Activated naive CD8-positive, alpha-beta T cell treated with anti-CD3 and anti-CD28 coated beads for 36 hours (primary cell): Measurements from ENCODE around the gene DBR1. TPM values are rescaled to one million over a fixed set of nuclear protein-coding genes. Genes with fewer than 3 reads are reported as not detected.

ENCODE experiments used
- DNase-seq: peaks from one replicate; pipeline ENCODE4 v3.0.0; 2021
- H3K27ac Mint-ChIP-seq: one replicate; pipeline ENCODE4 v1.8.0; 2022; ENCODE audit warnings: mild to moderate bottlenecking, moderate library complexity, mixed read lengths
- H3K27me3 Mint-ChIP-seq: one replicate; pipeline ENCODE4 v1.8.0; 2022; ENCODE audit warnings: mild to moderate bottlenecking, mixed read lengths
- H3K36me3 Mint-ChIP-seq: one replicate; pipeline ENCODE4 v1.8.0; 2021; ENCODE audit warnings: mild to moderate bottlenecking, mixed read lengths
- H3K4me1 Mint-ChIP-seq: one replicate; pipeline ENCODE4 v1.8.0; 2021; ENCODE audit warnings: mixed read lengths
- H3K4me3 Mint-ChIP-seq: one replicate; pipeline ENCODE4 v1.8.0; 2022; ENCODE audit warnings: mild to moderate bottlenecking, moderate library complexity, mixed read lengths
- H3K9me3 Mint-ChIP-seq: one replicate; pipeline ENCODE4 v1.8.0; 2022; ENCODE audit warnings: mixed read lengths
- total RNA-seq, 2 experiments: library from RNA; stranded (reverse); gene quantifications; one replicate each; pipeline ENCODE4 v1.2.3, GENCODE V29; 2021

DBR1 gene
- 10 to 100 TPM; 28.1 to 32.7 TPM for total RNA-seq

GRCh38 chr3:138174421-138175131, at the start of gene DBR1:
TSS of gene DBR1 (minus strand) at chr3:138174921. CDS start at chr3:138174795, 126 bp downstream.
- peak within 1 kb of the TSS; percentile 98 for H3K27ac Mint-ChIP-seq
- H3K4me1 Mint-ChIP-seq: peaks cover 28% of the 10 kb centered on the region
- H3K4me3 Mint-ChIP-seq: peak within 1 kb of the TSS; percentile 95
- DNase-seq: peak; percentile 73
- peaks cover 2% of the 10 kb centered on the region for H3K9me3 Mint-ChIP-seq
- peaks cover 24% of the 10 kb centered on the region for H3K36me3 Mint-ChIP-seq
- no peaks in the 10 kb centered on the region for H3K27me3 Mint-ChIP-seq

GRCh38 chr3:138222942-138223287, 48.2 kb upstream of the DBR1 start:
- H3K9me3 Mint-ChIP-seq: no peaks in the 10 kb centered on the region
- H3K27me3 Mint-ChIP-seq: no peaks in the 10 kb centered on the region
- peak overlapping the region; percentile 58 for H3K27ac Mint-ChIP-seq
- no peak overlapping the region for H3K4me3 Mint-ChIP-seq
- H3K36me3 Mint-ChIP-seq: peaks cover 42% of the 10 kb centered on the region
- H3K4me1 Mint-ChIP-seq: peaks cover 40% of the 10 kb centered on the region
- DNase-seq: no peak

GRCh38 chr3:138222131-138222941, 47.6 kb upstream of the DBR1 start:
- H3K36me3 Mint-ChIP-seq: peaks cover 40% of the 10 kb centered on the region
- H3K4me1 Mint-ChIP-seq: peaks cover 44% of the 10 kb centered on the region
- H3K4me3 Mint-ChIP-seq: no peak overlapping the region
- H3K9me3 Mint-ChIP-seq: no peaks in the 10 kb centered on the region
- no peak for DNase-seq
- H3K27me3 Mint-ChIP-seq: no peaks in the 10 kb centered on the region
- H3K27ac Mint-ChIP-seq: peak overlapping the region; percentile 58

- Mint-ChIP-seq H3K4me1 (peaks cover 44% of the 10 kb centered on the region), H3K4me3 (no peak overlapping the region), H3K27me3 (no peaks in the 10 kb centered on the region), H3K36me3 (peaks cover 34% of the 10 kb centered on the region), H3K9me3 (no peaks in the 10 kb centered on the region), H3K27ac (no peak overlapping the region)
- DNase-seq: no peak
Measured at GRCh38 chr3:138220788-138221187, 46.1 kb upstream of the DBR1 start.

- DNase-seq: no peak
- Mint-ChIP-seq H3K27me3 (no peaks in the 10 kb centered on the region), H3K27ac (no peak overlapping the region), H3K4me1 (peaks cover 42% of the 10 kb centered on the region), H3K4me3 (no peak overlapping the region), H3K9me3 (no peaks in the 10 kb centered on the region), H3K36me3 (peaks cover 29% of the 10 kb centered on the region)
Measured at GRCh38 chr3:138220242-138220641, 45.5 kb upstream of the DBR1 start.

DNA sequence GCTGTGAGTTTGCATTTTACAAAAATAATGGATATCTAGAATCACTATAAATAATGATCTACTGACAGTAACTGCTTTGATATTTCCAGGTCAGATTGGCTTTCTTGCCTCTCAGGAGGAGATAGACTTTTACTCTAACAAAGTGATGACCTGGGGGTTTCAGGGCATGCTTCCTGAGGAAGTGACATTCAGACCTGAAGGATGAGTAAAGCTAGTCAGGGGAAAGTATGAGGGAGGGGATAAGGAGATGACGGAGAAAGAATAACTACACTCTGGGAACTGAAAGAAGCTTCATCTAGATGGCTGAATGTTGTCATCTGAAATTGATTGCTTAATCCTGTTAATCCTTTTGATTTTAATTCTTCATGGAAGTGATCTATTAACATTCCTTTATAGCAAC, 44.5 kb upstream of the DBR1 start:
- peak overlapping the region; percentile 68 for H3K27ac Mint-ChIP-seq
- DNase-seq: no peak
- no peak overlapping the region for H3K4me3 Mint-ChIP-seq
- peaks cover 42% of the 10 kb centered on the region for H3K4me1 Mint-ChIP-seq
- no peaks in the 10 kb centered on the region for H3K27me3 Mint-ChIP-seq
- H3K36me3 Mint-ChIP-seq: peaks cover 24% of the 10 kb centered on the region
- H3K9me3 Mint-ChIP-seq: no peaks in the 10 kb centered on the region

DNA sequence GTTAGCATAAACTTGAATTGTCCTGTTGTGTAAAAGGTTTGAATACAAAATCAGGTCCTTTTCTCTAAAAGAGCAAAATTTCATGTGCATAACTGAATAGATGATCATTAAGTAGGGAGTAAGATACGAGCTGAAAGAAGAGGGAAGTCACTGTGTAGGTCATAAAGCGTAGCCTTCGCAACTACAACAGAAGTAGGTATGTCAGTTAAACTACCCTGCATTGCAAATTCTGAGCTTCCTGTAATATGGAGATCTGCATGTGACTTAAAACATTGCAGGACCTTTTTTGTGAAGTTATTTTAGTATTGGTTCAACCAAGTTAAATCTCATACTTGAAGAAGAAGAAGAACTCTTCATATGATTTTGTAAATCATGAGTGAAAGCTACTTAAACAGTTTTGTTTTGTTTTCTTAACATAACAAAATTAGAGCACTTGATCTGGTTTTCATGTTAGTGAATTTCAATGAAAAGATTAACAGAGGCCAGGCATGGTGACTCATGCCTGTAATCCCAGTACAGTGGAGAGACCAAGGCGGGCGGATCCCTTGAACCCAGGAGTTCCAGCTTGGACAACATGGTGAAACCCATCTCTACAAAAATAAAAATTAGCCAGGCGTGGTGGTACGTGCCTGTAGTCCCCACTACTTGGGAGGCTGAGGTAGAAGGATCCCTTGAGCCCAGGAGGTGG, 38.8 kb upstream of the DBR1 start:
- Mint-ChIP-seq H3K36me3 (peaks cover 18% of the 10 kb centered on the region), H3K4me3 (no peak overlapping the region), H3K27me3 (no peaks in the 10 kb centered on the region), H3K9me3 (no peaks in the 10 kb centered on the region), H3K27ac (no peak overlapping the region), H3K4me1 (peaks cover 20% of the 10 kb centered on the region)
- DNase-seq: no peak

- Mint-ChIP-seq H3K27ac (no peak overlapping the region), H3K36me3 (peaks cover 30% of the 10 kb centered on the region), H3K4me1 (peaks cover 18% of the 10 kb centered on the region), H3K27me3 (no peaks in the 10 kb centered on the region), H3K9me3 (peaks cover 4% of the 10 kb centered on the region), H3K4me3 (no peak overlapping the region)
- no peak for DNase-seq
Measured at GRCh38 chr3:138210528-138210927, 35.8 kb upstream of the DBR1 start.

GRCh38 chr3:138206196-138206595, 31.5 kb upstream of the DBR1 start:
- DNase-seq: no peak
- peaks cover 4% of the 10 kb centered on the region for H3K9me3 Mint-ChIP-seq
- H3K4me1 Mint-ChIP-seq: peaks cover 28% of the 10 kb centered on the region
- H3K27ac Mint-ChIP-seq: no peak overlapping the region
- H3K36me3 Mint-ChIP-seq: peaks cover 38% of the 10 kb centered on the region
- no peaks in the 10 kb centered on the region for H3K27me3 Mint-ChIP-seq
- H3K4me3 Mint-ChIP-seq: no peak overlapping the region

DNA sequence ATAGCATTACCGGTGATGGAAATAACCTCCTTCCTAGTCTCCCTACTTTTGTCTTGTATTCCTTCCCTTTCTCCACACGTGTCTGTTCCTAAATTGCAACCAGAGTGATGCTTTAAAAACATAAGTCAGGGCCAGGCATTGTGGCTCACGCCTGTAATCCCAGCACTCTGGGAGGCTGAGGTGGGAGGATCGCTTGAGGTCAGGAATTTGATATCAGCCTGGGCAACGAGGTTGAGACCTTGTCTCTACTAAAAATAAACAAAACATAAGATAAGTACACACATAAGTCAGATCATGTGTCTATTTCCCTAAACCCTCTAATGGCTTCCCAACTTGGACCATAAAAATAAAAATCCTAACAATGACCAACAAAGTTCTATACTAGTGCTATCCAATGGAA, 30.8 kb upstream of the DBR1 start:
- H3K36me3 Mint-ChIP-seq: peaks cover 38% of the 10 kb centered on the region
- H3K27me3 Mint-ChIP-seq: no peaks in the 10 kb centered on the region
- H3K4me3 Mint-ChIP-seq: no peak overlapping the region
- no peak overlapping the region for H3K27ac Mint-ChIP-seq
- DNase-seq: no peak
- peaks cover 28% of the 10 kb centered on the region for H3K4me1 Mint-ChIP-seq
- peaks cover 4% of the 10 kb centered on the region for H3K9me3 Mint-ChIP-seq

DNA sequence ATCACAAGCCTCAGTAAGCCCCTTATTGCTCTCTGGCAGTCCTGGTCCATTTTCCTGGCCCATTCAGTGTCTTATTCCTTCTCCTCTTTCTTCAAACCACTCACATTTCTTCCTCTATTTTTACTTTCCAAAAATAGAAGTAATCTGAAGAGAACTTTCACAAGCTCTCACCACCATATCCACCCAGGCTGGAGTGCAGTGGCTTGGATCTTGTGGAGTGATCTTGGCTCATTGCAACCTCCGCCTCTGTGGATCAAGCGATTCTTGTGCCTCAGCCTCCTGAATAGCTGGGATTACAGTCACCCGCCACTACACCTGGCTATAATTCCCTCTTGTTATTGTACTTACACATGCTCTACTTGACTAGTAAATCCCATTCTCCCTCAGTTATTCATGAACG, 29.2 kb upstream of the DBR1 start:
- no peak for DNase-seq
- H3K9me3 Mint-ChIP-seq: peaks cover 4% of the 10 kb centered on the region
- H3K27ac Mint-ChIP-seq: no peak overlapping the region
- peaks cover 38% of the 10 kb centered on the region for H3K36me3 Mint-ChIP-seq
- no peak overlapping the region for H3K4me3 Mint-ChIP-seq
- H3K4me1 Mint-ChIP-seq: peaks cover 36% of the 10 kb centered on the region
- no peaks in the 10 kb centered on the region for H3K27me3 Mint-ChIP-seq

DNA sequence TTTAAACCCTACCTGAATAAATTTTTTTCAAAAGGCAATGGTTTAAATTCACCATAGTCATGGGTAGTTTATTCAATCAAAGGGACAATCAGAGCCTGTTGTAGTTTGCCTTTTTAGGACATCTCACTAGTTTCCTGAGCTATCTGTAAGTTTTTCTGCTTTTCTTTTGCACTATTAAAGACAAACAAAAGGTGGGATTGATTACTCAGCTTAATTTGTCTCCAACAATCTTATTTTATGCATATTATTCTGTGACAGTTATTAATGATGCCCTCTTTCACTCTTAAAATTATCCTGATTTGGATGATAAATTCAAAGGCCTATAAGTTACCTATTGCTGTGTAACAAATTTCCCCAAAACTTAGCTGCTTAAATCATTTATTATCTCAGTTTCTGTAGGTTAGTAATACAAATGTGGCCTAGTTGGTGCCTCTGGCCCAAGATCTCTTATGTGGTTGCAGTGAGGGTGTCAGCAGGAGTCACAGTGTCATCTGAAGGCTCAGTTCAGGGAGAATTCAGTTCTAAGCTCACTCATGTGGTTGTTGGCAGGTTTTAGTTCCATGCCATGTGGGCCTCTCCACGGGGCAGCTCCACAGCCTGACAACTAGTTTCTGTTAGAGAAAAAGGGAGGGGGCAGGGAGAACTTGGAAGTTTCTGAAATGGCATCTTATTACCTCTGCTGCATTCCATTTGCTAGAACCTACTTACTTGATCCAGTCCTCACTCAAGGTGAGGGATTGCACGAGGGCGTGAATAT, 28.4 kb upstream of the DBR1 start:
- no peaks in the 10 kb centered on the region for H3K27me3 Mint-ChIP-seq
- H3K27ac Mint-ChIP-seq: peak overlapping the region; percentile 65
- peaks cover 34% of the 10 kb centered on the region for H3K36me3 Mint-ChIP-seq
- no peak overlapping the region for H3K4me3 Mint-ChIP-seq
- peaks cover 36% of the 10 kb centered on the region for H3K4me1 Mint-ChIP-seq
- H3K9me3 Mint-ChIP-seq: peaks cover 4% of the 10 kb centered on the region
- DNase-seq: peak; percentile 4

GRCh38 chr3:138200424-138200823, 25.7 kb upstream of the DBR1 start:
- H3K9me3 Mint-ChIP-seq: no peaks in the 10 kb centered on the region
- H3K4me3 Mint-ChIP-seq: no peak overlapping the region
- peaks cover 29% of the 10 kb centered on the region for H3K36me3 Mint-ChIP-seq
- H3K27me3 Mint-ChIP-seq: no peaks in the 10 kb centered on the region
- no peak overlapping the region for H3K27ac Mint-ChIP-seq
- no peak for DNase-seq
- H3K4me1 Mint-ChIP-seq: peaks cover 39% of the 10 kb centered on the region

DNA sequence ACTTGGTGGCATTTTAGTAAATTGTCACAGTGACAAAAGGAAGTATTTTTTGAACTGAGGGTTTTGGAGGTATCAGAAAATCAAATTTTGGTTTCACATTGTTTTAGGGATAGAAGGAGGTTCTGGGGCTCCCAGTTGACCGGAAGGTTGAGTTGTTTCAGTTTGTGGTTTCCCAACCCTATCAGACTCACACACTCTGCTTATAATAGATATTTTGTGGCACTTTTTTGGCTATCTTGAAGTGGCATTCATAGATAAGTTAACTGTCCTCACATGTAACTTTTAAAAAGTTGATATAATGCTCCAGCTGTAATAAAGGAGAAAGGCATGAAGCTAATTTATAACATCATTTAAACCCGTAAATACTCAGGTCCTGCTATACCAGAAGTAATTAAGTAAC, 25.1 kb upstream of the DBR1 start:
- H3K36me3 Mint-ChIP-seq: peaks cover 27% of the 10 kb centered on the region
- no peak overlapping the region for H3K4me3 Mint-ChIP-seq
- DNase-seq: no peak
- H3K9me3 Mint-ChIP-seq: no peaks in the 10 kb centered on the region
- H3K27me3 Mint-ChIP-seq: no peaks in the 10 kb centered on the region
- H3K4me1 Mint-ChIP-seq: peaks cover 40% of the 10 kb centered on the region
- H3K27ac Mint-ChIP-seq: no peak overlapping the region

GRCh38 chr3:138197524-138197923, 22.8 kb upstream of the DBR1 start:
- DNase-seq: no peak
- Mint-ChIP-seq H3K9me3 (no peaks in the 10 kb centered on the region), H3K4me3 (no peak overlapping the region), H3K4me1 (peaks cover 34% of the 10 kb centered on the region), H3K27ac (no peak overlapping the region), H3K27me3 (no peaks in the 10 kb centered on the region), H3K36me3 (peaks cover 19% of the 10 kb centered on the region)
